SU-DHL-6 (cell line): ENCODE data around the gene OSBPL10.

ENCODE experiments used
- H2AFZ ChIP-seq: fragments of 200-600 bp; sonication (generic); 2 replicates; pipeline ENCODE4 v1.6.1; 2014; ENCODE audit warnings: low read depth, mild to moderate bottlenecking, moderate library complexity, mixed read lengths, antibody characterized with exemption, low read length; ENCODE audit not compliant: severe bottlenecking
- H3F3A ChIP-seq: fragments of 200-600 bp; shearing (Covaris generic); 2 replicates; pipeline ENCODE4 v1.6.0; 2016; ENCODE audit warnings: antibody characterized with exemption, mild to moderate bottlenecking; ENCODE audit not compliant: insufficient read depth
- H3K27ac ChIP-seq: fragments of 200-600 bp; sonication (generic); 2 replicates; pipeline ENCODE4 v1.5.1; 2016; ENCODE audit warnings: low read depth, mild to moderate bottlenecking, low read length, moderate library complexity, mixed read lengths
- H3K27me3 ChIP-seq: fragments of 200-600 bp; sonication (generic), shearing (Covaris generic); 2 replicates; pipeline ENCODE4 v1.6.0; 2014; ENCODE audit warnings: mild to moderate bottlenecking, low read length
- H3K36me3 ChIP-seq: fragments of 200-600 bp; sonication (generic); 2 replicates; pipeline ENCODE4 v1.6.1; 2014; ENCODE audit warnings: mild to moderate bottlenecking, low read length, mixed read lengths
- H3K4me2 ChIP-seq: fragments of 300-600, 200-600 bp; shearing (Covaris generic), sonication (generic); 2 replicates; pipeline ENCODE4 v1.6.0; 2014; ENCODE audit warnings: low read length, low read depth, mild to moderate bottlenecking; ENCODE audit not compliant: poor library complexity, severe bottlenecking
- H3K4me3 ChIP-seq: fragments of 200-600 bp; sonication (generic); 2 replicates; pipeline ENCODE4 v1.5.1; 2014; ENCODE audit warnings: antibody characterized with exemption, low read length, mild to moderate bottlenecking, mixed read lengths; ENCODE audit not compliant: insufficient read depth, poor library complexity, severe bottlenecking
- H3K79me2 ChIP-seq: fragments of 200-600 bp; sonication (generic); 2 replicates; pipeline ENCODE4 v1.6.1; 2014; ENCODE audit warnings: mild to moderate bottlenecking, low read length, moderate library complexity; ENCODE audit not compliant: insufficient read depth
- H3K9ac ChIP-seq: fragments of 200-600 bp; sonication (generic); 2 replicates; pipeline ENCODE4 v1.7.0; 2014; ENCODE audit warnings: mild to moderate bottlenecking, low read length
- H3K9me2 ChIP-seq: fragments of 200-600 bp; sonication (generic); replicated peaks from 2 replicates; pipeline ENCODE4 v1.6.1; 2014; ENCODE audit warnings: low read length; ENCODE audit not compliant: insufficient read depth
- H3K9me3 ChIP-seq: fragments of 200-600 bp; sonication (generic); 2 replicates; pipeline ENCODE4 v1.6.1; 2014; ENCODE audit warnings: low read length, mixed read lengths; ENCODE audit not compliant: insufficient read depth
- H4K20me1 ChIP-seq: fragments of 200-600 bp; sonication (generic); 2 replicates; pipeline ENCODE4 v1.6.1; 2014; ENCODE audit warnings: low read depth, mild to moderate bottlenecking, antibody characterized with exemption, low read length, moderate library complexity, mixed read lengths
- CTCF ChIP-seq: fragments of 200-600 bp; sonication (generic); IDR thresholded peaks from one replicate; pipeline ENCODE4 v1.5.1; 2017; ENCODE audit warnings: antibody characterized with exemption, mild to moderate bottlenecking, low read length, moderate library complexity; ENCODE audit not compliant: insufficient read depth, poor library complexity, severe bottlenecking
- EZH2phosphoT487 ChIP-seq: fragments of 200-600 bp; sonication (generic), shearing (Covaris generic); conservative IDR thresholded peaks from 2 replicates; pipeline ENCODE4 v1.6.1; 2018; ENCODE audit warnings: mild to moderate bottlenecking, antibody characterized with exemption, low read length, moderate library complexity, mixed read lengths

The OSBPL10 gene

GRCh38 chr3:31948280-31948679 lies 32.8 kb downstream of the OSBPL10 start:
- no peaks in the 10 kb centered on the region for H3K9me2 ChIP-seq
- H3K79me2 ChIP-seq: peaks cover 75% of the 10 kb centered on the region
- peaks cover 2% of the 10 kb centered on the region; the same call in 1 of the 2 replicates for H3K36me3 ChIP-seq
- peak overlapping the region; percentile 79 for H3K4me2 ChIP-seq
- no peak overlapping the region for H2AFZ ChIP-seq
- H3K9ac ChIP-seq: peak overlapping the region; percentile 53
- peak overlapping the region; percentile 10 for H3K4me3 ChIP-seq
- H3K27ac ChIP-seq: peak overlapping the region; percentile 93
- H4K20me1 ChIP-seq: no peaks in the 10 kb centered on the region
- H3K9me3 ChIP-seq: no peaks in the 10 kb centered on the region
- TF ChIP-seq EZH2phosphoT487: no peak
- TF ChIP-seq CTCF: no peak
- H3F3A ChIP-seq: peaks cover 79% of the 10 kb centered on the region
- H3K27me3 ChIP-seq: no peaks in the 10 kb centered on the region

- H3K9me2 ChIP-seq: no peaks in the 10 kb centered on the region
- TF ChIP-seq CTCF (no peak), EZH2phosphoT487 (no peak)
- peaks cover 79% of the 10 kb centered on the region for H3F3A ChIP-seq
- peak overlapping the region; percentile 93 for H3K27ac ChIP-seq
- no peak overlapping the region for H2AFZ ChIP-seq
- H3K9me3 ChIP-seq: no peaks in the 10 kb centered on the region
- H3K9ac ChIP-seq: peak overlapping the region; percentile 53
- H3K27me3 ChIP-seq: no peaks in the 10 kb centered on the region
- peak overlapping the region; percentile 3 for H3K4me3 ChIP-seq
- H3K79me2 ChIP-seq: peaks cover 81% of the 10 kb centered on the region
- peaks cover 6% of the 10 kb centered on the region; the same call in 1 of the 2 replicates for H3K36me3 ChIP-seq
- no peaks in the 10 kb centered on the region for H4K20me1 ChIP-seq
- H3K4me2 ChIP-seq: peak overlapping the region; percentile 79
Observed at GRCh38 chr3:31947671-31948091, 33.4 kb downstream of the OSBPL10 start.

- Histone ChIP-seq H3K9me2 (no peaks in the 10 kb centered on the region), H3K36me3 (peaks cover 6% of the 10 kb centered on the region; the same call in 1 of the 2 replicates), H2AFZ (no peak overlapping the region), H3K27me3 (no peaks in the 10 kb centered on the region), H4K20me1 (no peaks in the 10 kb centered on the region), H3K27ac (peak overlapping the region; percentile 93), H3K79me2 (peaks cover 86% of the 10 kb centered on the region), H3K9me3 (no peaks in the 10 kb centered on the region), H3K4me2 (peak overlapping the region; percentile 79), H3K9ac (peak overlapping the region; percentile 53), H3K4me3 (peak overlapping the region; percentile 3), H3F3A (peaks cover 80% of the 10 kb centered on the region)
- TF ChIP-seq EZH2phosphoT487 (no peak), CTCF (no peak)
Observed at GRCh38 chr3:31947162-31947561, 33.9 kb downstream of the OSBPL10 start.
